Astrocyte of the spinal cord (primary cell): ENCODE data around the gene CCDC54.

Experiments
- DNase-seq: peaks from one replicate; pipeline ENCODE4 v3.0.0; 2011; ENCODE audit warnings: low read depth, low spot score
- H3K4me3 ChIP-seq: 2 replicates; pipeline ENCODE4 v1.5.1; 2011; ENCODE audit warnings: low read depth, mild to moderate bottlenecking, low read length, moderate library complexity
- CTCF ChIP-seq: IDR thresholded peaks from 2 replicates; pipeline ENCODE4 v1.5.1; 2012; ENCODE audit warnings: low read depth, mild to moderate bottlenecking, low read length, inconsistent platforms
- in situ Hi-C: cut with HindIII; loops from 2 replicates; pipeline ENCODE4 v1.10.0; 2017; ENCODE audit warnings: low sequenced_read_pairs

Gene CCDC54

GRCh38 chr3:107347751-107348150 lies 29.5 kb upstream of the CCDC54 start:
- H3K4me3 ChIP-seq = no peak overlapping the region
- TF ChIP-seq CTCF = no peak
- in situ Hi-C loops = no loop called here
- no peak for DNase-seq

DNA sequence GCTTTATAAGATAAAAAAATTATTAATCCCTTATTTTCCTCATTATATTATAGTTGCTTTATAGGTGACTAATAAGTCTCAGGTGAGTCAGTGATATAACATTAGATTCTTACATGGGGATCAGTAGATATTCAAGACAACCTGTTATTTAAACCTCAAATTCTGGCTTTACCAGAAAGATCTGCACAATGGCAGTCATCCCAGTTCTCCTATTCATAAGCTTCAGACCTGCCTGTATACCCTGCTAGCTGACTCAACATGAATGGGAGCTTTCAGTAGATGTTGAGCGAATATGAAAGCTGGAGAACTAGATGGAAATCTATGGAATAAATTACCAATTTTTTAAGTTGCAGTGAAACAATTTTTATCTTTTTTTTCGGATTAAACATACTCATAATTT lies 20.5 kb upstream of the CCDC54 start:
- in situ Hi-C loops = no loop called here
- no peak for DNase-seq
- no peak for TF ChIP-seq CTCF
- H3K4me3 ChIP-seq = no peak overlapping the region

GRCh38 chr3:107361633-107362032 lies 15.6 kb upstream of the CCDC54 start:
- no peak for DNase-seq
- no peak overlapping the region for H3K4me3 ChIP-seq
- no peak for TF ChIP-seq CTCF
- in situ Hi-C loops = no loop called here

DNA sequence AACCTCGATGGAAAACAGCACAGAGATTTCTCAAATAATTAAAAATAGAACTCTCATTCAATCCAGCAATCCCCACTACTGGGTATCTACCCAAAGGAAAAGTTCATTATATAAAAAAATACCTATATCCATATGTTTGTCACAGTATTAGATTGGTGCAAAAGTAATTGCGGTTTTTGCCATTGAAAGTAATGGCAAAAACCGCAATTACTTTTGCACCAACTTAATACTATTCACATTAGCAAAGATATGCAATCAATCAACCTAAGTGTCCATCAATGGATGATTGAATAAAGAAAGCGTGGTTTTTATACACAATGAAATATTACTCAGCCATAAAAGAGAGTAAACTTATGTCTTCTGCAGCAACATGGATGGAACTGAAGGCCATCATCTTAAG lies 12.2 kb upstream of the CCDC54 start:
- H3K4me3 ChIP-seq = no peak overlapping the region
- DNase-seq = no peak
- in situ Hi-C loops = no loop called here
- no peak for TF ChIP-seq CTCF

GRCh38 chr3:107366766-107367165 lies 10.5 kb upstream of the CCDC54 start:
- TF ChIP-seq CTCF = no peak
- no peak overlapping the region for H3K4me3 ChIP-seq
- in situ Hi-C loops = no loop called here
- DNase-seq = no peak

GRCh38 chr3:107367353-107367752 lies 9.9 kb upstream of the CCDC54 start:
- peak; percentile 76 for DNase-seq
- in situ Hi-C loops = no loop called here
- TF ChIP-seq CTCF = no peak
- H3K4me3 ChIP-seq = no peak overlapping the region
